SU-DHL-6 (cell line): ENCODE results near the gene ISOC1.

Source experiments
- EZH2phosphoT487 ChIP-seq: fragments of 200-600 bp; sonication (generic), shearing (Covaris generic); conservative IDR thresholded peaks from 2 replicates; pipeline ENCODE4 v1.6.1; 2018; ENCODE audit warnings: mild to moderate bottlenecking, antibody characterized with exemption, low read length, moderate library complexity, mixed read lengths
- TF ChIP-seq, protein P1 (sequence below): fragments of 200-600 bp; sonication (generic); IDR thresholded peaks from one replicate; pipeline ENCODE4 v1.5.1; 2017; ENCODE audit warnings: antibody characterized with exemption, mild to moderate bottlenecking, low read length, moderate library complexity; ENCODE audit not compliant: insufficient read depth, poor library complexity, severe bottlenecking

DNA sequence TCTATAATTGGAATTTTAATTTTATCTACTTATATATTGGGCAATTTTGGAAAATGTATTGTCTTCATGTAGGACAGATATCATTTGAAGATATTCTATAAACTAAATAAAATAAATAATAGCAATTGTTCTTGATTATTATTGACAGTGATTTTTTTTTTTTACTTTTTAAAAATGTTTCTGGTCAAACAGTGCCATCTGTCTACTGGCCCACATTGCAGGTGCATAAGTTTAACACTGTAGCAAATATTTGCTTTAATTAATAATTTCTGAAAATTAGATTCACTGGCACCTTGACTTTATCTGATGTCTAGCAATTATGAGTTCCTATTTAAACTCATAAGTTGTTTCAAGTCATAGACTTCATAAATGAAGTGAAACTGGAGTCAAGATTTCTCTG is 41.1 kb upstream of the ISOC1 start:
- no peak for TF ChIP-seq EZH2phosphoT487
- TF ChIP-seq, protein P1, sequence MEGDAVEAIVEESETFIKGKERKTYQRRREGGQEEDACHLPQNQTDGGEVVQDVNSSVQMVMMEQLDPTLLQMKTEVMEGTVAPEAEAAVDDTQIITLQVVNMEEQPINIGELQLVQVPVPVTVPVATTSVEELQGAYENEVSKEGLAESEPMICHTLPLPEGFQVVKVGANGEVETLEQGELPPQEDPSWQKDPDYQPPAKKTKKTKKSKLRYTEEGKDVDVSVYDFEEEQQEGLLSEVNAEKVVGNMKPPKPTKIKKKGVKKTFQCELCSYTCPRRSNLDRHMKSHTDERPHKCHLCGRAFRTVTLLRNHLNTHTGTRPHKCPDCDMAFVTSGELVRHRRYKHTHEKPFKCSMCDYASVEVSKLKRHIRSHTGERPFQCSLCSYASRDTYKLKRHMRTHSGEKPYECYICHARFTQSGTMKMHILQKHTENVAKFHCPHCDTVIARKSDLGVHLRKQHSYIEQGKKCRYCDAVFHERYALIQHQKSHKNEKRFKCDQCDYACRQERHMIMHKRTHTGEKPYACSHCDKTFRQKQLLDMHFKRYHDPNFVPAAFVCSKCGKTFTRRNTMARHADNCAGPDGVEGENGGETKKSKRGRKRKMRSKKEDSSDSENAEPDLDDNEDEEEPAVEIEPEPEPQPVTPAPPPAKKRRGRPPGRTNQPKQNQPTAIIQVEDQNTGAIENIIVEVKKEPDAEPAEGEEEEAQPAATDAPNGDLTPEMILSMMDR = no peak
